ENCODE measurements around the gene COL6A3. TPM values are rescaled to one million over a fixed set of nuclear protein-coding genes. Genes with fewer than 3 reads are reported as not detected.

Gene COL6A3
- total and polyA plus RNA-seq, 2 of the 13 experiments (the other 11 are each of a cell fraction or from before 2014, with no cell fraction given) = 0.03 TPM; not detected in 1

DNA sequence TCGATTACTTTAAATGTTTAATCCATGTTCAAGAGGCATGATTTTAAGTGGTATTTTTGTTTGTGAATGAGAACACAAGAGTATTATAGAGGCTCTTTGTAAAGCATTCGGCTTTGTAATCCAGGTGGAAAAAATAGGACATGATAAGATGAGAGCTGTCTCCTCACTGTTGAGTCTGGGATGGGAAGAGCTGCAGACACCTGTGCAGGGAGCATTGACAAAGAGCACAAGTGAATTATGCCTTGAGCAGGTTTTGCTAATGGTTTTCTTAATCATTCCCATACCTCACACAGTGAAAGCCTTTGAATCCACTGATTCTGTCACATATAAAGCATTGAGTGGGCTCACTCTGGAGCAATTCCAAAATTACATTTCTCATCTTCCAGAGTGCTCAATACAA, 9.6 kb downstream of the COL6A3 start:
- BruUV-seq (replicated peaks) = no TSS peak
- H3K9me3 ChIP-seq (ENCODE audit: low read length) = no peaks in the 10 kb centered on the region
- no peak overlapping the region for H3K27ac ChIP-seq (ENCODE audit: extremely low read length, insufficient read depth, low read length)
- intact Hi-C loops (cut with micrococcal nuclease; ENCODE audit: unreplicated experiment) = no loop called here
- FAIRE-seq (no peak), ATAC-seq (no peak), DNase-seq (ENCODE audit: low spot score) (no peak)
- CTCF ChIA-PET (ENCODE audit: low intra/inter-chr PET ratio, low total read pairs) = no interaction called here
- no peaks in the 10 kb centered on the region for H3K4me1 ChIP-seq (ENCODE audit: insufficient read depth, low read length)
- TF ChIP-seq ZNF713 (CRISPR knock-in tag; IDR thresholded peaks at IDR 0.05) (no peak), NAIF1 (CRISPR knock-in tag; IDR thresholded peaks at IDR 0.05; ENCODE audit: borderline replicate concordance) (no peak), KLF11 (CRISPR knock-in tag; IDR thresholded peaks at IDR 0.05) (no peak), ZNF792 (CRISPR knock-in tag; IDR thresholded peaks at IDR 0.05) (no peak), FOXA1 (IDR thresholded peaks at IDR 0.05) (no peak), FOXA1 (CRISPR knock-in tag; IDR thresholded peaks at IDR 0.05) (no peak), NR2F2 (IDR thresholded peaks at IDR 0.05; ENCODE audit: borderline replicate concordance, low read depth) (no peak), ZNF510 (CRISPR knock-in tag; IDR thresholded peaks at IDR 0.05; ENCODE audit: low read depth) (no peak), SATB2 (CRISPR knock-in tag; IDR thresholded peaks at IDR 0.05) (no peak), ONECUT2 (CRISPR knock-in tag; IDR thresholded peaks at IDR 0.05) (no peak)
- TF ChIP-seq, protein P1, sequence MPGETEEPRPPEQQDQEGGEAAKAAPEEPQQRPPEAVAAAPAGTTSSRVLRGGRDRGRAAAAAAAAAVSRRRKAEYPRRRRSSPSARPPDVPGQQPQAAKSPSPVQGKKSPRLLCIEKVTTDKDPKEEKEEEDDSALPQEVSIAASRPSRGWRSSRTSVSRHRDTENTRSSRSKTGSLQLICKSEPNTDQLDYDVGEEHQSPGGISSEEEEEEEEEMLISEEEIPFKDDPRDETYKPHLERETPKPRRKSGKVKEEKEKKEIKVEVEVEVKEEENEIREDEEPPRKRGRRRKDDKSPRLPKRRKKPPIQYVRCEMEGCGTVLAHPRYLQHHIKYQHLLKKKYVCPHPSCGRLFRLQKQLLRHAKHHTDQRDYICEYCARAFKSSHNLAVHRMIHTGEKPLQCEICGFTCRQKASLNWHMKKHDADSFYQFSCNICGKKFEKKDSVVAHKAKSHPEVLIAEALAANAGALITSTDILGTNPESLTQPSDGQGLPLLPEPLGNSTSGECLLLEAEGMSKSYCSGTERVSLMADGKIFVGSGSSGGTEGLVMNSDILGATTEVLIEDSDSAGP (CRISPR knock-in tag; IDR thresholded peaks at IDR 0.05; ENCODE audit: borderline replicate concordance) = no peak
- TF ChIP-seq, protein P2, sequence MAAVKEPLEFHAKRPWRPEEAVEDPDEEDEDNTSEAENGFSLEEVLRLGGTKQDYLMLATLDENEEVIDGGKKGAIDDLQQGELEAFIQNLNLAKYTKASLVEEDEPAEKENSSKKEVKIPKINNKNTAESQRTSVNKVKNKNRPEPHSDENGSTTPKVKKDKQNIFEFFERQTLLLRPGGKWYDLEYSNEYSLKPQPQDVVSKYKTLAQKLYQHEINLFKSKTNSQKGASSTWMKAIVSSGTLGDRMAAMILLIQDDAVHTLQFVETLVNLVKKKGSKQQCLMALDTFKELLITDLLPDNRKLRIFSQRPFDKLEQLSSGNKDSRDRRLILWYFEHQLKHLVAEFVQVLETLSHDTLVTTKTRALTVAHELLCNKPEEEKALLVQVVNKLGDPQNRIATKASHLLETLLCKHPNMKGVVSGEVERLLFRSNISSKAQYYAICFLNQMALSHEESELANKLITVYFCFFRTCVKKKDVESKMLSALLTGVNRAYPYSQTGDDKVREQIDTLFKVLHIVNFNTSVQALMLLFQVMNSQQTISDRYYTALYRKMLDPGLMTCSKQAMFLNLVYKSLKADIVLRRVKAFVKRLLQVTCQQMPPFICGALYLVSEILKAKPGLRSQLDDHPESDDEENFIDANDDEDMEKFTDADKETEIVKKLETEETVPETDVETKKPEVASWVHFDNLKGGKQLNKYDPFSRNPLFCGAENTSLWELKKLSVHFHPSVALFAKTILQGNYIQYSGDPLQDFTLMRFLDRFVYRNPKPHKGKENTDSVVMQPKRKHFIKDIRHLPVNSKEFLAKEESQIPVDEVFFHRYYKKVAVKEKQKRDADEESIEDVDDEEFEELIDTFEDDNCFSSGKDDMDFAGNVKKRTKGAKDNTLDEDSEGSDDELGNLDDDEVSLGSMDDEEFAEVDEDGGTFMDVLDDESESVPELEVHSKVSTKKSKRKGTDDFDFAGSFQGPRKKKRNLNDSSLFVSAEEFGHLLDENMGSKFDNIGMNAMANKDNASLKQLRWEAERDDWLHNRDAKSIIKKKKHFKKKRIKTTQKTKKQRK (IDR thresholded peaks at IDR 0.05; ENCODE audit: low read length) = no peak
- TF ChIP-seq, protein P3, sequence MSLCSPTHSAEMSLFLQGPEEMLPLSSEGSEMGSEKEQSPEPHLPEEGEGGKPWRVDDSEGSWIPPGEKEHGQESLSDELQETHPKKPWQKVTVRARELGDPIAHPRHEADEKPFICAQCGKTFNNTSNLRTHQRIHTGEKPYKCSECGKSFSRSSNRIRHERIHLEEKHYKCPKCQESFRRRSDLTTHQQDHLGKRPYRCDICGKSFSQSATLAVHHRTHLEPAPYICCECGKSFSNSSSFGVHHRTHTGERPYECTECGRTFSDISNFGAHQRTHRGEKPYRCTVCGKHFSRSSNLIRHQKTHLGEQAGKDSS (CRISPR knock-in tag; IDR thresholded peaks at IDR 0.05; ENCODE audit: borderline replicate concordance, low read depth) = no peak
- TF ChIP-seq, protein P4, sequence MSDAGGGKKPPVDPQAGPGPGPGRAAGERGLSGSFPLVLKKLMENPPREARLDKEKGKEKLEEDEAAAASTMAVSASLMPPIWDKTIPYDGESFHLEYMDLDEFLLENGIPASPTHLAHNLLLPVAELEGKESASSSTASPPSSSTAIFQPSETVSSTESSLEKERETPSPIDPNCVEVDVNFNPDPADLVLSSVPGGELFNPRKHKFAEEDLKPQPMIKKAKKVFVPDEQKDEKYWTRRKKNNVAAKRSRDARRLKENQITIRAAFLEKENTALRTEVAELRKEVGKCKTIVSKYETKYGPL (CRISPR knock-in tag; IDR thresholded peaks at IDR 0.05) = no peak
- TF ChIP-seq, protein P5, sequence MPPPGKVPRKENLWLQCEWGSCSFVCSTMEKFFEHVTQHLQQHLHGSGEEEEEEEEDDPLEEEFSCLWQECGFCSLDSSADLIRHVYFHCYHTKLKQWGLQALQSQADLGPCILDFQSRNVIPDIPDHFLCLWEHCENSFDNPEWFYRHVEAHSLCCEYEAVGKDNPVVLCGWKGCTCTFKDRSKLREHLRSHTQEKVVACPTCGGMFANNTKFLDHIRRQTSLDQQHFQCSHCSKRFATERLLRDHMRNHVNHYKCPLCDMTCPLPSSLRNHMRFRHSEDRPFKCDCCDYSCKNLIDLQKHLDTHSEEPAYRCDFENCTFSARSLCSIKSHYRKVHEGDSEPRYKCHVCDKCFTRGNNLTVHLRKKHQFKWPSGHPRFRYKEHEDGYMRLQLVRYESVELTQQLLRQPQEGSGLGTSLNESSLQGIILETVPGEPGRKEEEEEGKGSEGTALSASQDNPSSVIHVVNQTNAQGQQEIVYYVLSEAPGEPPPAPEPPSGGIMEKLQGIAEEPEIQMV (CRISPR knock-in tag; IDR thresholded peaks at IDR 0.05; ENCODE audit: low read depth) = no peak
- no peaks in the 10 kb centered on the region for H4K20me1 ChIP-seq (ENCODE audit: insufficient read depth, low read length)
- H3K79me2 ChIP-seq (ENCODE audit: insufficient read depth, low read length) = no peaks in the 10 kb centered on the region
- H2AFZ ChIP-seq (ENCODE audit: low read length) = no peak overlapping the region
- H3K36me3 ChIP-seq (replicated peaks in 1 of 2; ENCODE audit: control insufficient read depth in 1 of 2, insufficient read depth in 2 of 2, low read length in 2 of 2) = no peaks in the 10 kb centered on the region
- POLR2A ChIA-PET = no interaction called here
- no peak overlapping the region for H3K4me3 ChIP-seq (replicated peaks in 1 of 3; ENCODE audit: insufficient read depth in 1 of 3, low read depth in 2 of 3, low read length in 3 of 3)
- H3K9ac ChIP-seq (ENCODE audit: insufficient read depth, low read depth, low read length) = no peak overlapping the region
- H3K4me2 ChIP-seq (ENCODE audit: low read depth, low read length) = no peak overlapping the region
- WGBS (ENCODE audit: low lambda C conversion rate) = 7% methylated on average over 2 of the region's 2 CpGs
- peaks cover 3 to 53% of the 10 kb centered on the region in 2 experiments; a peak in 4 of 5 replicates for H3K27me3 ChIP-seq (ENCODE audit: control insufficient read depth in 1 of 2, insufficient read depth in 2 of 2, low read length in 2 of 2)
- in situ Hi-C loops (cut with HindIII; ENCODE audit: extremely low pct_ligation_motif_present, low pct_unique_long_range_greater_than_20kb) = no loop called here

Measured in HepG2 (cell line).